Mucosa of descending colon (tissue), 3 donors: Measurements from ENCODE around the gene RGS2. TPM values are rescaled to one million over a fixed set of nuclear protein-coding genes. Genes with fewer than 3 reads are reported as not detected.

Source experiments
- ATAC-seq: fragments of 200-7000 bp; cut with Tn5 transposase; one replicate; pipeline ENCODE4 v1.9.1; 2020; ENCODE audit warnings: mild to moderate bottlenecking, moderate library complexity
- DNase-seq, 3 donors: peaks; one replicate each; pipeline ENCODE4 v3.0.0-alpha.2; 2020
- H3K36me3 ChIP-seq: fragments of 200-600 bp; one replicate; pipeline ENCODE4 v1.8.0; 2021; ENCODE audit warnings: low read depth, mild to moderate bottlenecking
- H3K4me1 ChIP-seq: fragments of 200-600 bp; one replicate; pipeline ENCODE4 v1.8.0; 2021; ENCODE audit warnings: low read depth, mild to moderate bottlenecking
- H3K4me3 ChIP-seq: fragments of 200-600 bp; one replicate; pipeline ENCODE4 v1.8.0; 2021; ENCODE audit warnings: mild to moderate bottlenecking
- H3K9me3 ChIP-seq: fragments of 200-600 bp; one replicate; pipeline ENCODE4 v1.8.0; 2021; ENCODE audit warnings: mild to moderate bottlenecking
- intact Hi-C, 2 donors: fragments of 100-400 bp; cut with DNase I in 1 of 2; cut with micrococcal nuclease in 1 of 2; formaldehyde crosslinking; loops; one replicate each; pipeline versions ENCODE4 v1.11.0 to v1.11.1; 2022; cut with DNase I, micrococcal nuclease
- total RNA-seq, 3 donors: library from RNA; stranded (reverse); fragmentation: NEBNext Ultra II Directional in 2 of 3; extraction: Animal tissue kit (Norgen Biotek cat#: 25700) in 2 of 3; gene quantifications; one replicate each; pipeline versions ENCODE4 v1.2.1 to v1.2.4, GENCODE V29; 2021 to 2023
- TF ChIP-seq, protein P1 (sequence below): fragments of 200-600 bp; IDR thresholded peaks from one replicate; pipeline ENCODE4 v1.8.0; 2022; ENCODE audit warnings: antibody characterized with exemption, mild to moderate bottlenecking
- donor health status: DM: no; HTN: no; CAD: no; lungs with moderate emphysema.
- donor health status: DM: no; HTN: no; CAD: no.
- donor health status: DM: no; HTN: yes; CAD: no.

Gene RGS2
- total RNA-seq, 3 donors from 2014 or later: 13.3 to 153 (median 35.4) TPM

DNA sequence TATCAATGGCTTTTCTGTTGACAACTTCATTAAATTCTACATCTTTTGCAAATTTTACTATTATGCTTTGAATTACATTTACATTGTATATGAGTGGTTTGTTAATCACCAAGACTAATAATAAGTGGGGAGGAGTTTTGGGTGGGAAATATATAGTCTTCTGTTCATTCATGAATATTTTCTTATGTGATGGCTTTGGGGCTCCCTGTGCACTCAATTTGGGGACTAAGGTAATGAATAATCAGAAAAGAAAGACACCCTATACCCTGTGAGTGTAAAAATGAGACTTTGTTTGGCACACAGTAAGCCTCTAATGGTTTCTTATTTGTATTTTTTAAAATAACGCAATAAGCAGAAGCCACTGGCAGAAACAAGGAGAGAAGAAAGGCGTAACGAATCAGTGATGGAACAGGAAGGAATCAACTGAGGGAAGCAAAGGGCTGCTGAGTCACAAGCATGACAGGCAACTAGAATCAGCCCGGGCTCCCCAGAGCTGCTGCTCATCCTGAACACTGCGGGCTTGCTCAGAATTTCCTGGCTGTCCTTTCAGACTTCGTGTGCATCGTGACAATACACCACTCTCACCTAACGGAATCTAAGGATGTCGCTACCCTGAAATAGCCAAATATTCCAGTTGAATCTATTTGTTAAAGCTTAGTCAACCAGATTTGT is 20.8 kb upstream of the RGS2 start:
- H3K36me3 ChIP-seq: no peaks in the 10 kb centered on the region
- H3K4me3 ChIP-seq: no peak overlapping the region
- TF ChIP-seq, protein P1, sequence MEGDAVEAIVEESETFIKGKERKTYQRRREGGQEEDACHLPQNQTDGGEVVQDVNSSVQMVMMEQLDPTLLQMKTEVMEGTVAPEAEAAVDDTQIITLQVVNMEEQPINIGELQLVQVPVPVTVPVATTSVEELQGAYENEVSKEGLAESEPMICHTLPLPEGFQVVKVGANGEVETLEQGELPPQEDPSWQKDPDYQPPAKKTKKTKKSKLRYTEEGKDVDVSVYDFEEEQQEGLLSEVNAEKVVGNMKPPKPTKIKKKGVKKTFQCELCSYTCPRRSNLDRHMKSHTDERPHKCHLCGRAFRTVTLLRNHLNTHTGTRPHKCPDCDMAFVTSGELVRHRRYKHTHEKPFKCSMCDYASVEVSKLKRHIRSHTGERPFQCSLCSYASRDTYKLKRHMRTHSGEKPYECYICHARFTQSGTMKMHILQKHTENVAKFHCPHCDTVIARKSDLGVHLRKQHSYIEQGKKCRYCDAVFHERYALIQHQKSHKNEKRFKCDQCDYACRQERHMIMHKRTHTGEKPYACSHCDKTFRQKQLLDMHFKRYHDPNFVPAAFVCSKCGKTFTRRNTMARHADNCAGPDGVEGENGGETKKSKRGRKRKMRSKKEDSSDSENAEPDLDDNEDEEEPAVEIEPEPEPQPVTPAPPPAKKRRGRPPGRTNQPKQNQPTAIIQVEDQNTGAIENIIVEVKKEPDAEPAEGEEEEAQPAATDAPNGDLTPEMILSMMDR: no peak
- intact Hi-C loops: no loop called here
- ATAC-seq (peak; percentile 35), DNase-seq (no peak)
- H3K9me3 ChIP-seq: no peaks in the 10 kb centered on the region
- no peaks in the 10 kb centered on the region for H3K4me1 ChIP-seq

DNA sequence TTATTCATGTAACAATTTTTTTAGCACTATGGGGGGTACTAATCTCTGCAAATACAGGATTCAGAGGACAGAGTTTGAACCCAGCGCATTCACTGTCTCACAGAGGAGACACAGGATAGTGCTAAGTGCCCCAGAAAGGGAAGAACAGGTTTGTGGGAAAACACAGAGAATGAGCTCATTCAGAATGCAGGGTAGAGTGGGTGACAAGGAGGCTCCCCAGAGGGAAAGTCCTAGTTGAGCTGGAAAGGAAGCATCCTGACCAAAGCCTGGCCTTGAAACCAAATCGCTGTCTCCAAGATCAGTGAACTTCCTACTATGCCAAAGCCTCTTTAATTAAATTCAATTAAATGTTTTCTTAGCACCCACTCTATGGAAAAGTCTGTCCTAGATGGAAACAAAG is 19.0 kb upstream of the RGS2 start:
- H3K9me3 ChIP-seq: no peaks in the 10 kb centered on the region
- no peak for ATAC-seq
- TF ChIP-seq, protein P1: no peak

DNA sequence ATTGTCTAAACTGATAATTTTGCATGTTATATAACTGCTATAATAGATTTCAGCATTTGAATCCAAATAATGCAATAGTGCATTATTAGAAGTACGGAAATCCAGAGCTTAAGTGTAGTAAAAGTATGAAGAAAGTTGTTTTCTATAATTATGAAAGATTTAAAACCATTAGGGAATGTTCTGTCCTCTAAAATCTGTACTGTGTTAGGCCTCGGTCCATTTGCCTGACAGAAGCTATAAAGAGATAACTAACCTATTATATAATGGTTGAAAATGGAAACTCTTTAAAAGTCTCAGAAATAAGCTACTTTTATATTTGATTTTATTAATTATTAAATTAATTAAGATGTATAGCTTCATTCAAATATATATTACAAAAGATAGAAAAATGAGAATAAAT is 16.2 kb upstream of the RGS2 start:
- intact Hi-C loops: no loop called here
- TF ChIP-seq, protein P1: no peak
- no peak for ATAC-seq

More for the DNA sequence above, 19.0 kb upstream of the RGS2 start:
- intact Hi-C loops: no loop called here
- Histone ChIP-seq H3K36me3 (no peaks in the 10 kb centered on the region), H3K4me1 (no peaks in the 10 kb centered on the region), H3K4me3 (no peak overlapping the region)
- DNase-seq: no peak

DNA sequence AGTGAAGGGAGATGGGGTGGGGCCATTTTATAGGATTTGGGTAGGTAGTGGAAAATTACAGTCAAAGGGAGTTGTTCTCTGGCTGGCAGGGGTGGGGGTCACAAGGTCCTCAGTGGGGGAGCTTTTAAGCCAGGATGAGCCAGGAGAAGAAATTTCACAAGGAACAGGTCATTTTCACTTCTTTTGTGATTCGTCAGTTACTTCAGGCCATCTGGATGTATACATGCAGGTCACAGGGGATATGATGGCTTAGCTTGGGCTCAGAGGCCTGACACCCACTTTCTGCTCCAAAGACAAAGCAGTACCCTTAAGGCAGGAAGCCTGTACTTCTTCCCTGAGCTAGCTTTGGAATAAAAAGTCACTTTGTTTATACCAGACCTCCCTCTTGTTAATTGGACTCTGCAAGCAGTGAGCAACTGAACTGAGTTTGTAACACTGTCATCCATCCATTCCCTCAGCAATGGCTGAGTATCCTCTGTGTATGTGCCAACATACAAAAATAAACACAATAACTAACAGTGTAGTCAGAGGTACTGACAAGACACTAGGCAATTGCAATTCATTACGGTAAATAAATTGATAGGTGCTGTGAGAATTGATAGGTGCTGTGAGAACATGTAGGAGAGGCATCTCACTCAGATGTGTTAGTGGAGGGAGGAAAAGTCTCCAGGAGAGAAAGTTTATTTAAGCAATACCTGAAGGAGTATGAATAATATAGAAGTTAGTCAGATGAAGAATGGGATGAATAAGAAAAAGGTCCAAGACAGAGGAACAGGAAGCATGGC is 14.7 kb upstream of the RGS2 start:
- intact Hi-C loops: no loop called here

More for the DNA sequence above, 16.2 kb upstream of the RGS2 start:
- H3K9me3 ChIP-seq: no peaks in the 10 kb centered on the region
- H3K4me3 ChIP-seq: no peak overlapping the region
- DNase-seq: no peak
- no peaks in the 10 kb centered on the region for H3K4me1 ChIP-seq
- H3K36me3 ChIP-seq: no peaks in the 10 kb centered on the region

DNA sequence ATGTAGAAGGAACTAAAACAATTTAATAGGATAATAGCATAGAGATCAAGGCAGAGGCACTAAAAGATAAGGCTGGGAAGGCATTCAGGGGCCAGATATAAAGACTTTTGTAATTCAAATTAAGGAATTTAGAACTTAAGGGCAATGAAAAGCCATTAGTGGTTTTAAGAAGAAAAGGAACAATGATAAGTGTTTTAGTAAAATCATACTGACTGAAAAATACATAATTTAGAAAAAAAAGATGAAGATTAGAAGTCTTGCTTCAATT is 14.1 kb upstream of the RGS2 start:
- H3K9me3 ChIP-seq: no peaks in the 10 kb centered on the region
- H3K4me3 ChIP-seq: no peak overlapping the region
- ATAC-seq (no peak), DNase-seq (no peak)
- intact Hi-C loops: no loop called here
- no peaks in the 10 kb centered on the region for H3K4me1 ChIP-seq
- TF ChIP-seq, protein P1: no peak
- H3K36me3 ChIP-seq: no peaks in the 10 kb centered on the region

More for the DNA sequence above, 14.7 kb upstream of the RGS2 start:
- DNase-seq (no peak), ATAC-seq (no peak)
- Histone ChIP-seq H3K4me1 (no peaks in the 10 kb centered on the region), H3K36me3 (no peaks in the 10 kb centered on the region), H3K9me3 (no peaks in the 10 kb centered on the region), H3K4me3 (no peak overlapping the region)
- TF ChIP-seq, protein P1: no peak
